SK-N-MC (cell line): ENCODE measurements around the gene ART5.

Experiments used
- DNase-seq: peaks from one replicate; pipeline ENCODE4 v3.0.0-alpha.2; 2011; ENCODE audit warnings: low read depth, low spot score
- H3K27ac ChIP-seq: fragments of 200-600 bp; sonication (generic); 2 replicates; pipeline ENCODE4 v1.5.1; 2016; ENCODE audit warnings: mixed run types
- H3K36me3 ChIP-seq: fragments of 200-600 bp; sonication (generic); 2 replicates; pipeline ENCODE4 v1.6.1; 2017; ENCODE audit warnings: antibody characterized with exemption, low read length, mixed read lengths; ENCODE audit not compliant: insufficient read depth
- H3K4me3 ChIP-seq: fragments of 200-600 bp; sonication (generic); 2 replicates; pipeline ENCODE4 v1.5.1; 2016
- H3K9ac ChIP-seq: fragments of 200-600 bp; sonication (generic); 2 replicates; pipeline ENCODE4 v1.8.0; 2017; ENCODE audit warnings: mixed run types, mixed read lengths; ENCODE audit not compliant: insufficient read length
- H3K9me3 ChIP-seq: fragments of 200-600 bp; sonication (generic); 2 replicates; pipeline ENCODE4 v1.6.1; 2017; ENCODE audit warnings: low read depth, mild to moderate bottlenecking, antibody characterized with exemption, low read length, moderate library complexity, mixed read lengths
- EZH2 ChIP-seq: fragments of 200-600 bp; sonication (generic); IDR thresholded peaks from one replicate; pipeline ENCODE4 v1.6.1; 2017; ENCODE audit warnings: antibody characterized with exemption
- FOXP2 ChIP-seq: optimal IDR thresholded peaks from 2 replicates; pipeline ENCODE3; 2011; ENCODE audit warnings: mild to moderate bottlenecking, moderate library complexity; ENCODE audit not compliant: insufficient read depth; ENCODE audit errors: extremely low read length, control extremely low read depth
- POLR2AphosphoS5 ChIP-seq: IDR thresholded peaks from 2 replicates; pipeline ENCODE4 v1.6.1; 2012; ENCODE audit warnings: mild to moderate bottlenecking, low read depth, low read length, borderline replicate concordance

Gene ART5

DNA sequence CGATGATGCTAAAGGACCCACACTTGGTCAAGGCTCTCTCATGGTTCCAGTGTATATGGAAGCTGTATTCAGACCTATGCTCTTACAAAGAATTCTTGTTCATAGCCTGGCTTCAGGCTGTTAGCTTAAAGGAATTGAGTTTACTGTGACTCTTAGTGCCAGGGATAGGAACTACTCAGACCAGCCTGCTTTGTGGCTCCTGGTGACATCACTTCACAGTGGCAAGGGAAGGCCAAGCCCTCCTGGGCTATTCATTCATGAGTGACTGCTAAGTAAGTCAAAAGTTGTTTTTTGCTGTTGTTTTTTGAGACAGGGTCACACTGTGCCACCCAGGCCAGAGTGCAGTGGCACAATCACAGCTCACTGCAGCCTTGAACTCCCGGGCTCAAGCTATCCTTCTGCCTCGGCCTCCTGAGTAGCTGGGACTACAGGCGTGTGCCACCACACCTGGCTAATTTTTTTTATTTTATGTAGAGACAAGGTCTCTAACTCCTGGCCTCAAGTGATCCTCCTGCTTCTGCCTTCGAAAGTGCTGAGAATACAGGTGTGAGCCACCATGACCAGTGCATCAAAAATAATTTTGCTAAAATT is 9.6 kb downstream of the ART5 start:
- H3K36me3 ChIP-seq, result no peaks in the 10 kb centered on the region
- no peaks in the 10 kb centered on the region for H3K9me3 ChIP-seq
- no peak overlapping the region for H3K27ac ChIP-seq
- H3K9ac ChIP-seq, result no peak overlapping the region
- no peak overlapping the region for H3K4me3 ChIP-seq
- TF ChIP-seq FOXP2 (no peak), EZH2 (no peak), POLR2AphosphoS5 (no peak)
- no peak for DNase-seq

- TF ChIP-seq FOXP2 (no peak), EZH2 (no peak), POLR2AphosphoS5 (no peak)
- H3K27ac ChIP-seq, result no peak overlapping the region
Measured at GRCh38 chr11:3631331-3631730, 10.5 kb downstream of the ART5 start.

DNA sequence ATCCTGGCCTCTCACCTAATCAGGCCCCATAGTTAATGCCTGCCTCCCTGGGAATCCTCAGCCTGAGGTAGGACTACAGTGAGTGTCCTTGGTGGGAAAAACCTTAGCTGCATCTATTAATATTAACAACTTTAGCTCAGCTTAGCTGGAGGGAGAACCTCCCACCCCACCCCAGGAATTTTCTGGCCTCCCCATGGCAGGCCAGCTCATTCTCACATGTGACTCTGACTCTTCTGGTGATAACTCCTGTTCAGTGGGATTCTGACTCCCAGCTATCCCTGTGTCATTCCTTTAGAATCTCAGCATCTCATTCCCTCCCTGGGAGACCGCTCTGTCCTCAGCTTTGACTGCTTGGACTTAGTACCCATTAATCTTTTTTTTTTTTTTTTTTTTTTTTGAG is 14.5 kb downstream of the ART5 start:
- Histone ChIP-seq H3K4me3 (no peak overlapping the region), H3K9me3 (no peaks in the 10 kb centered on the region), H3K27ac (no peak overlapping the region), H3K9ac (no peak overlapping the region), H3K36me3 (no peaks in the 10 kb centered on the region)
- TF ChIP-seq EZH2, result no peak
- TF ChIP-seq FOXP2, result no peak
- no peak for TF ChIP-seq POLR2AphosphoS5
- no peak for DNase-seq

More at GRCh38 chr11:3631331-3631730, 10.5 kb downstream of the ART5 start:
- Histone ChIP-seq H3K9ac (no peak overlapping the region), H3K4me3 (no peak overlapping the region), H3K36me3 (no peaks in the 10 kb centered on the region), H3K9me3 (no peaks in the 10 kb centered on the region)
- DNase-seq, result no peak

DNA sequence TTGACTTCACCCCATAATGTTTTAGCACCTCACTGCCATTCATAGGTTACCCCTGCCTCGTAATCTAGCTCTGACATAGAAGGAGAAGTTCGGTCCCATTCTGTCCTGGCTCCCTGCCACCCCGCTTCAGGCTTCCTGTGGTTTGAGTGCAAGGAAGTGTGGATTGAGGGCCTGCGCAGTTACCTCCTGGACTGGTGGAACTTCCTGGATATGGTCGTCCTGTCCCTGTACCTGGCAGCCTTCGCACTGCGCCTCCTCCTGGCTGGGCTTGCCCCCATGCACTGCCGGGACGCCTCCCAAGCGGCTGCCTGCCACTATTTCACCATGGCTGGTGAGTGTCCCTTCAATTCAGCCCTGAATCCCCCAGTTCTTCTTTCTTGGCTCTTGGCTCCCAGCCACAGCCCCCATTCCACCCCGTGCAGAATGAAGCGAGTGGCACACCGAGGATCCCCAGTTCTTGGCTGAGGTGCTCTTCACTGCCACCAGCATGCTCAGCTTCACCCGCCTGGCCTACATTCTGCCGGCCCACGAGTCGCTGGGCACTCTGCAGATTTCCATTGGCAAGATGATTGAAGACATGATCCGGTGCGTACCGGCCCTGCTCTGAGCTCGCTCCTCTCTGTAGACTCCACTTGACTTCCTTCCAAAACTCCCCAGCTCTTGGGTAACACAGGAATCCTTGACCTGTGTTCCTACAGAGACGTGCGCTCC is 15.4 kb downstream of the ART5 start:
- no peak overlapping the region for H3K4me3 ChIP-seq
- no peak for DNase-seq
- H3K27ac ChIP-seq, result no peak overlapping the region

GRCh38 chr11:3623767-3624458 is 17.9 kb downstream of the ART5 start:
- no peak for TF ChIP-seq EZH2
- TF ChIP-seq POLR2AphosphoS5, result no peak
- no peak for TF ChIP-seq FOXP2
- H3K36me3 ChIP-seq, result no peaks in the 10 kb centered on the region
- H3K27ac ChIP-seq, result no peak overlapping the region
- no peak overlapping the region for H3K4me3 ChIP-seq
- DNase-seq, result no peak
- H3K9ac ChIP-seq, result no peak overlapping the region
- H3K9me3 ChIP-seq, result no peaks in the 10 kb centered on the region

More for the DNA sequence above, 15.4 kb downstream of the ART5 start:
- no peak overlapping the region for H3K9ac ChIP-seq
- no peaks in the 10 kb centered on the region for H3K9me3 ChIP-seq
- H3K36me3 ChIP-seq, result no peaks in the 10 kb centered on the region
- TF ChIP-seq EZH2, result no peak
- TF ChIP-seq FOXP2, result no peak
- TF ChIP-seq POLR2AphosphoS5, result no peak

DNA sequence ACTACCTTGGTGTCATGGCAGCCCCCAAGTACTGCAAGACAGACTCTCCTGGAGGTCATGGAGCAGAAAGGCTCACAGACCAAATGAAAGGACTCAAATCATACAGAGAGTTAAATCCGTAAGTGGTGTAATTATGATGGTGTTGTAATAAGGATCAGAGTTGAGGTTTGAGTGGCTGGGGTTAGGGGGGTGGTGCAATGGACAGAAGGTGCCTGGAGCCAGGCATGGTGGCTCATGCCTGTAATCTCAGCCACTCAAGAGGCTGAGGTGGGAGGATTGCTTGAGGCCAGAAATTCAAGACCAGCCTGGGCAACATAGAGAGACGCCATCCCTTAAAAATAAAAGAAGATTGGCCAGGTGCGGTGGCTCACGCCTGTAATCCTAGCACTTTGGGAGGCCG is 18.7 kb downstream of the ART5 start:
- no peak overlapping the region for H3K4me3 ChIP-seq
- no peaks in the 10 kb centered on the region for H3K36me3 ChIP-seq
- no peak for TF ChIP-seq POLR2AphosphoS5
- TF ChIP-seq EZH2, result no peak
- no peak for TF ChIP-seq FOXP2
- H3K9me3 ChIP-seq, result no peaks in the 10 kb centered on the region
- no peak overlapping the region for H3K9ac ChIP-seq
- DNase-seq, result no peak
- H3K27ac ChIP-seq, result no peak overlapping the region

DNA sequence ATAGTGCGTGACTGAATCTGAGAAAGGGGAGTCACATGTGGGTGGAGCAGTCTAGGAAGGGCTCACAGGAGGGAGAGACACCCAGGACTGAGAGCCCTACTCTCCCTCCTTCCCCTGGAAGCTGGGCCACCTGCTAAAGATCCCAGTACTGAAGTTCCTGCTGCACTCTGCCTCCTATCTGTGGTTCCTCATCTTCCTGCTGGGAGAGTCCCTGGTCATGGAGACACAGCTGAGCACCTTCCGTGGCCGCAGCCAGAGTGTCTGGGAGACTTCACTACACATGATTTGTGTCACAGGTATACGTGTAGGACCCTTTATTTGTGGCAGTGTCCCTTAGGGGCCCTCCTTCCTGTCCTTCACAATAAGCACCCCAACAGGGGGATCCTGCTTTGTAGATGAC is 19.3 kb downstream of the ART5 start:
- Histone ChIP-seq H3K4me3 (no peak overlapping the region), H3K27ac (no peak overlapping the region), H3K9me3 (no peaks in the 10 kb centered on the region), H3K9ac (no peak overlapping the region), H3K36me3 (no peaks in the 10 kb centered on the region)
- no peak for DNase-seq
- TF ChIP-seq EZH2 (no peak), FOXP2 (no peak), POLR2AphosphoS5 (no peak)

DNA sequence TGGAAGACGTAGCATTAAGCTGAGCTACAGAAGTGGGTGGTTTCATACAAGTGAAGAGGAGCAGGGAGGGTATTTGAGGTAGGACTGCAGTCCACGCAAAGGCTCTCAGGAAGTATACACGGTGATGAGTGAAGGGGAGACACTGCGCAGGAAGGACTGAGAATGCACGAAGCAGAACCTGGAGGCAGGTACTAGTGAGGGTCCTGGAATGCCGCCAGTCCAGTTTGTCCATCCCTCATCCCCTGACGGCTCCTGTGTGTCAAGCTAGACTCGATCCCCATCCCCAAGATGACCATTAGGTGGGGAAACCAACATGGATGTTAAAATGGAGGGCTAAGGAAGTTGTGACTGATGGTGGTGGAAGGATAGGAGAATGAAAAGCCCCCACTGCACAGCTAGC is 23.8 kb downstream of the ART5 start:
- Histone ChIP-seq H3K9ac (no peak overlapping the region), H3K36me3 (no peaks in the 10 kb centered on the region), H3K4me3 (no peak overlapping the region), H3K27ac (no peak overlapping the region), H3K9me3 (no peaks in the 10 kb centered on the region)
- no peak for DNase-seq
- TF ChIP-seq EZH2 (no peak), POLR2AphosphoS5 (no peak), FOXP2 (no peak)
